ENCODE measurements around the gene ELOVL2.

DNA sequence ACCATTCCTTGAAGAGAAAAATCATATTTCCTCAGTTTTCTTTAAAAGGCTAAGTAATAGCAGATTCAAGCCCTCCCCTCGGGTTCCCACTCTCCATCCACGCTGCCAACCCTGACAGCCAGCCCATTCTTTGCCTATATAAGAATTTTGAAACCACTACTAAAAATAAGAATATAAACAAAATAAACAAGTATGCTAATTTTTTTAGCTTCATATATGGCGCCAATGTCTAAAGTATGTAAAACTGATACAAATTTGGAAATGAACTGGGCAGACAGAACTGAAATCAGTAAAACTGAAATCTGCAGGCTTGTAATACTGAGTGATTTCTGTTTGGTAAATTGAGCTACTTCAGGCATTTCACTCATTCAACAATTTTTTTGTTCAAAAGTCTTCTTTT, 19.0 kb downstream of the ELOVL2 start:
- TF ChIP-seq, protein P1, sequence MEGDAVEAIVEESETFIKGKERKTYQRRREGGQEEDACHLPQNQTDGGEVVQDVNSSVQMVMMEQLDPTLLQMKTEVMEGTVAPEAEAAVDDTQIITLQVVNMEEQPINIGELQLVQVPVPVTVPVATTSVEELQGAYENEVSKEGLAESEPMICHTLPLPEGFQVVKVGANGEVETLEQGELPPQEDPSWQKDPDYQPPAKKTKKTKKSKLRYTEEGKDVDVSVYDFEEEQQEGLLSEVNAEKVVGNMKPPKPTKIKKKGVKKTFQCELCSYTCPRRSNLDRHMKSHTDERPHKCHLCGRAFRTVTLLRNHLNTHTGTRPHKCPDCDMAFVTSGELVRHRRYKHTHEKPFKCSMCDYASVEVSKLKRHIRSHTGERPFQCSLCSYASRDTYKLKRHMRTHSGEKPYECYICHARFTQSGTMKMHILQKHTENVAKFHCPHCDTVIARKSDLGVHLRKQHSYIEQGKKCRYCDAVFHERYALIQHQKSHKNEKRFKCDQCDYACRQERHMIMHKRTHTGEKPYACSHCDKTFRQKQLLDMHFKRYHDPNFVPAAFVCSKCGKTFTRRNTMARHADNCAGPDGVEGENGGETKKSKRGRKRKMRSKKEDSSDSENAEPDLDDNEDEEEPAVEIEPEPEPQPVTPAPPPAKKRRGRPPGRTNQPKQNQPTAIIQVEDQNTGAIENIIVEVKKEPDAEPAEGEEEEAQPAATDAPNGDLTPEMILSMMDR (IDR thresholded peaks at IDR 0.05): no peak
- no peak for TF ChIP-seq POLR2A (IDR thresholded peaks at IDR 0.05)

Measured in body of pancreas (tissue), 4 donors.